Esophagus (tissue), 2 donors: ENCODE data around the gene DMAC1. TPM values are rescaled to one million over a fixed set of nuclear protein-coding genes. Genes with fewer than 3 reads are reported as not detected.

ENCODE experiments used
- H3K27ac ChIP-seq, 2 donors: one replicate each; pipeline ENCODE4 v1.5.1; 2013; ENCODE audit warnings: low read depth in 2 of 2, mild to moderate bottlenecking in 2 of 2, inconsistent platforms in 1 of 2, low read length in 1 of 2, moderate library complexity in 1 of 2
- H3K27me3 ChIP-seq, 2 donors: one replicate each; pipeline ENCODE4 v1.6.1; 2013; ENCODE audit warnings: low read length in 2 of 2, control low read depth in 1 of 2, mild to moderate bottlenecking in 1 of 2; ENCODE audit not compliant: insufficient read depth in 2 of 2, control insufficient read depth in 1 of 2
- H3K36me3 ChIP-seq, 2 donors: one replicate each; pipeline ENCODE4 v1.6.1; 2013; ENCODE audit warnings: low read length in 1 of 2; ENCODE audit not compliant: control insufficient read depth in 2 of 2, insufficient read depth in 2 of 2
- H3K4me1 ChIP-seq, 2 donors: one replicate each; pipeline ENCODE4 v1.6.1; 2013; ENCODE audit warnings: low read length in 1 of 2; ENCODE audit not compliant: control insufficient read depth in 2 of 2, insufficient read depth in 2 of 2
- H3K4me3 ChIP-seq, 2 donors: one replicate each; pipeline ENCODE4 v1.5.1; 2013; ENCODE audit warnings: low read length in 2 of 2, mild to moderate bottlenecking in 2 of 2, low read depth in 1 of 2, moderate library complexity in 1 of 2
- H3K9me3 ChIP-seq, 2 donors: one replicate each; pipeline ENCODE4 v1.6.1; 2013; ENCODE audit warnings: mild to moderate bottlenecking in 2 of 2, low read depth in 1 of 2, low read length in 1 of 2, moderate library complexity in 1 of 2; ENCODE audit not compliant: control insufficient read depth in 2 of 2, insufficient read depth in 1 of 2
- WGBS, 2 donors: extraction: QIAGEN DNeasy Blood & Tissue Kit; methylation state at CpG; one replicate each; pipeline ENCODE4 v1.1.7; 2013; 5-methylcytosine and 5-hydroxymethylcytosine counted together
- polyA plus RNA-seq, 2 donors: library from polyadenylated mRNA; stranded (reverse); fragments of 200-250 nt; gene quantifications; one replicate each; pipeline ENCODE4 v1.2.3, GENCODE V29; 2013
- donor health status: healthy with polysubstance abuse.
- donor health status: Bipolar disorder and iron deficiency.

The DMAC1 gene
- polyA plus RNA-seq, 2 donors: 6.9 to 11.7 TPM

DNA sequence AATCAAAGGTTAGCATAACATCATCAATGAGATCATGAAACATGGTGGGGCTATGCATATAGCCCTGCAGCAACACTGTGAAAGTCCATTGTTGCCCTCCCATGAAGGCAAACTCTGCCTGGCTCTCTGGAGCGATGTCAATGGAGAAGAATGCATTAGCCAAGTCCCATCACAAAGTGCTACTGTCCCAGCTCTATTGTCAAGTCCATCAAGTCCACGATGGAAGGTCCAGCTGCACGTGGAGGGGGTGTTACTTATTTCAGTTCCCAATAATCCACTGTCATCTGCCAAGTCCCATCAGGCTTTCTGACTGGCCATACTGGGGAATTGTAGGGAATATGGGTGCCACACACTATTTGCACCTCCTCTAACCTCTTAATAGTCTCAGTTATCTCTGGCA lies 10.8 kb downstream of the DMAC1 start:
- Histone ChIP-seq H3K27me3 (no peaks in the 10 kb centered on the region), H3K9me3 (no peaks in the 10 kb centered on the region), H3K4me3 (no peak overlapping the region), H3K27ac (no peak overlapping the region), H3K36me3 (peaks cover 0 to 3% of the 10 kb centered on the region in 2 donors), H3K4me1 (no peaks in the 10 kb centered on the region)
- 92 to 93% methylated on average over 3 of the region's 3 CpGs for WGBS, 2 donors

DNA sequence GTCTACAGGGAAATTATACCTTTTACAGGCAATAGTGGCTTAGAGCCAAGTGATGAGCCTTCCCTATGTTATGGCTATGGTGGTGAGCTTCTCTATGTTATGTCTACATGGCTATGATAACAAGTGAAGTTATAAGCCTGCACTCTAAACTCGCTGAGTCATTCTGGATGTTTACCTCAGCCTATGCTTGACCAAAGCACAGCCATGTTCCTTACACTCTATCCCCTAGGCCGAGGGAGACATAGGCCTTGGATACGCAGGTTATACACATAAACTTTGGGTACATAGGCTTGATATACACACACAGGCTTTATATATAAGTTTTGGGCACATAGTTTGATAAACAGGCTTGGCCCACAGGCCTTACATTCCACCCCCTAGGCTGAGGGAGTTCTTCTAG lies 13.8 kb downstream of the DMAC1 start:
- no peak overlapping the region for H3K27ac ChIP-seq
- H3K9me3 ChIP-seq: no peaks in the 10 kb centered on the region
- H3K27me3 ChIP-seq: no peaks in the 10 kb centered on the region
- 88 to 95% methylated on average over 3 of the region's 3 CpGs for WGBS, 2 donors
- H3K4me1 ChIP-seq: no peaks in the 10 kb centered on the region
- no peak overlapping the region for H3K4me3 ChIP-seq
- peaks cover 0 to under 1% of the 10 kb centered on the region in 2 donors for H3K36me3 ChIP-seq

- no peaks in the 10 kb centered on the region for H3K27me3 ChIP-seq
- no peaks in the 10 kb centered on the region for H3K4me1 ChIP-seq
- H3K4me3 ChIP-seq: no peak overlapping the region
- 83% methylated on average over 6 of the region's 6 CpGs for WGBS, 2 donors
- no peaks in the 10 kb centered on the region for H3K36me3 ChIP-seq
- H3K27ac ChIP-seq: no peak overlapping the region
- no peaks in the 10 kb centered on the region for H3K9me3 ChIP-seq
Measured at GRCh38 chr9:7784472-7784871, 15.1 kb downstream of the DMAC1 start.

- Histone ChIP-seq H3K27ac (no peak overlapping the region), H3K4me3 (no peak overlapping the region), H3K27me3 (no peaks in the 10 kb centered on the region), H3K9me3 (no peaks in the 10 kb centered on the region), H3K36me3 (no peaks in the 10 kb centered on the region), H3K4me1 (no peaks in the 10 kb centered on the region)
- WGBS, 2 donors: 87 to 88% methylated on average over 5 of the region's 5 CpGs
Measured at GRCh38 chr9:7783635-7784063, 15.9 kb downstream of the DMAC1 start.

- Histone ChIP-seq H3K9me3 (no peaks in the 10 kb centered on the region), H3K4me1 (no peaks in the 10 kb centered on the region), H3K4me3 (no peak overlapping the region), H3K36me3 (no peaks in the 10 kb centered on the region), H3K27ac (no peak overlapping the region), H3K27me3 (no peaks in the 10 kb centered on the region)
- WGBS, 2 donors: 60 to 72% methylated on average over 3 of the region's 3 CpGs
Measured at GRCh38 chr9:7782400-7783120, 17.0 kb downstream of the DMAC1 start.

DNA sequence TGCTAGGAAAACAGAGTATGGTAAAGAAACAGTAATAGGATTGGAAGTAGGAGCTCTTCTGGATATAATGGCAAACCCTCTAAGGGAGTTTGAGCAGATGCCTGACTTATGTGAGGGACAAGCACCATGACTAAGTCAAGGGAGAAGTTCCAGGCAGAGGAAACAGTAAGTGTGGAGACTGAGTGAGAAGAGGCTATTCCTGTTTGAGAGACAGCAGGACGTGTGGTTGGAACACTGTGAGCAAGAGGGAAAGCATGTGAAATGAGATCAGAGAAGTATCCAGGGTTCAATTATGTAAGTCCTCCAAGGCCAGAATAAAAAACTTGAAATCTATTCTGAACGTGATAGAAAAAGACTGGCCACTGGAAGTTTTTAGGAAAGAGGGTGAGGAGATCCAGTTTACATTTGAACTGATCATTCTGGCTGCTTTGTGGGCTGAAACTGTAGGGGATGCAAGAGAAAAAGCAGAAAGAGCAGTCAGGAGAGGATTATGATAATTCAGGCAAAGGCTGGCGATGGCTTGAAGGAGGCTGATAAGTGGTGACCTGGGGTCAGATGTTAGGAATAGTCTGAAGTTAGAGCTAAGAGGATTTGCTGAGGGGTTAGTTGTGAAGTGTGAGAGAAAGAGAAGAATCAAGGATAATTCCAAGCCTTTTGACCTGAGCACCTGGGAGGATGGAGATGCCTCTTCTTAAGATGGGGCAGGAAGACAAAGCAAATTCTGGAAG lies 19.2 kb downstream of the DMAC1 start:
- Histone ChIP-seq H3K36me3 (no peaks in the 10 kb centered on the region), H3K27me3 (no peaks in the 10 kb centered on the region), H3K27ac (no peak overlapping the region), H3K9me3 (no peaks in the 10 kb centered on the region), H3K4me3 (no peak overlapping the region), H3K4me1 (no peaks in the 10 kb centered on the region)
- WGBS, 2 donors: 55 to 57% methylated on average over 3 of the region's 3 CpGs

GRCh38 chr9:7778851-7779600 lies 20.6 kb downstream of the DMAC1 start:
- H3K4me3 ChIP-seq: no peak overlapping the region
- no peaks in the 10 kb centered on the region for H3K9me3 ChIP-seq
- H3K27me3 ChIP-seq: no peaks in the 10 kb centered on the region
- H3K4me1 ChIP-seq: no peaks in the 10 kb centered on the region
- H3K27ac ChIP-seq: no peak overlapping the region
- no peaks in the 10 kb centered on the region for H3K36me3 ChIP-seq
- 88 to 92% methylated on average over 2 of the region's 2 CpGs for WGBS, 2 donors

DNA sequence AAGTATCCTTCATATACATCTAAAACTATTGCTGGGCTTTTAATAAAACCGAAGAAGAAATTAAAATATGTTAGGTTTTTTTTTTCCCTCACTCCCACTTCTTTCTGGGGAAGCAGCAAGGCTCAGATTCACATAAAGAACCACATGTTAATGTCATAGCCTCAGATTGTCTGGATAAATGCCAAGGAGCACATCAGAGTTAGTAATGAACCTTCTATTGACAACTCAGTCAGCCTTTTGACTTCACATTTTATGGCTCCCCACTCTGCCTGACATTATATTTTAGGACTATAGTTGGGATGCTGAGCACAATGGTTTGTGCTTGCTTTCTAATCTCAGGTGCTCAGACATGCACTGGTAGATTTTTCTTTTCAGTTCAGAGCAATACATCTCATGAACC lies 21.8 kb downstream of the DMAC1 start:
- Histone ChIP-seq H3K27me3 (no peaks in the 10 kb centered on the region), H3K4me3 (no peak overlapping the region), H3K27ac (no peak overlapping the region), H3K36me3 (no peaks in the 10 kb centered on the region), H3K9me3 (no peaks in the 10 kb centered on the region), H3K4me1 (no peaks in the 10 kb centered on the region)
- 57 to 78% methylated on average over 1 of the region's 1 CpG for WGBS, 2 donors

DNA sequence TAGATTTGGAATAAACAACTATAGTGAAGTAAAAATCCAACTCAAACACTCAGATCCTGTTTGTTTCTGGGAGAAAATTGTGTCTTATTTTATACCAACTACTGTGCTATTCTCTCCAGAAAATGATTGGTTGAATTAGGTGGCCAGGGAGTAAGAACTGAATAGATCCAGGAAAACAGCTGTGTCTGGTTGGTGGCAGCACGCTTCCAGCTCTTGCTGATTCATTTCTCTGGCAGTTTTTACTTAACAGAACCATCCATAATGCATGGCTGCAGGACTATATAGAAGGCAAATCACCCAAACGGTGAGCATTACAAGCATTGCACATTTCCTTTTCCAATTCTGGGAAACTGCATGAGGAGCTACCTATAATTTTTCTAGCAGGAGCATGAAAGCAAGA lies 29.5 kb downstream of the DMAC1 start:
- WGBS, 2 donors: 29 to 32% methylated on average over 2 of the region's 2 CpGs

More for the DNA sequence above, 29.5 kb downstream of the DMAC1 start:
- no peaks in the 10 kb centered on the region for H3K27me3 ChIP-seq
- no peak overlapping the region for H3K27ac ChIP-seq
- no peaks in the 10 kb centered on the region for H3K9me3 ChIP-seq
- no peaks in the 10 kb centered on the region for H3K4me1 ChIP-seq
- no peaks in the 10 kb centered on the region for H3K36me3 ChIP-seq
- H3K4me3 ChIP-seq: no peak overlapping the region
